Iris pigment epithelial cell (primary cell): Measurements from ENCODE around the gene STK35.
"Not testable (repeated sequence)": the region's sequence is repeated elsewhere in the genome, so short reads cannot be mapped to it uniquely, and the experiment has no call there.

Experiments used
- DNase-seq: peaks from one replicate; pipeline ENCODE4 v3.0.0-alpha.2; 2011; ENCODE audit warnings: low read depth

The STK35 gene

DNA sequence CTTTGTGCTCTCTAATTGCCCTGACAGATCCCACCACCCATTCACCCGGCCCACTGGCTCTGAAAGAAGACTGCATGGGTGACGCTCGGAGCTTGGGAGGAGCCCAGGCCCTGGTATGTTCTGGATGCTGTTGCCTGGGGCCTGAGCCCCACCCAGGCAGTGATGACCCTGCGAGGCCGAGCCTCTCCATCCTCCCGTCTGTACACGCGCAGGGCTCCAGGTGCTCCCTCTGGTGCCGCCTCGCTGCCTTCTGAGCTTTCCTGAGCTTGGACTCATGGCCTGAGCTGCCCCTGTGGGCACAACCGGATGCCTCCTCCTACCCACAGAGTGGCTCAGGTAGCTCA lies 61.2 kb downstream of the STK35 start:
- DNase-seq: no peak

DNA sequence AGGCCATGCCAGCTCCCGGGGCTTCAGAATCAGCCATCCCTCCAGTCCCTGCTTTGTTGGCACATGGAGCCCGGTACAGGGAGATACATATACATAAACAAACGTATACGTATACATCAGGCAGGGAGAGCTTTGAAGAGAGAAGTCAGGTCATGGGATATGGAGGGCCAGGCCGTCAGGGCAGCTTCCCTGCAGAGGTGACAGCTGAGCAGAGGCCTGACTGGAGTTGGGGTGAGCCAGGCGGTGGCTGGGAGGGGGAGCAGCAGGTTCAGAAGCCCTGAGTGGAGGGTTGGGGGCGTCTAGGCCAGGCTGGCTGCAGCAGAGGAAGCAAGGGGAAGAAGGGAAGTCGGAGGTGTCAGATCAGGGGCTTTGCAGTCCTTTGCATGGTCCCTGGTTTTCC lies 61.7 kb downstream of the STK35 start:
- DNase-seq: no peak

DNA sequence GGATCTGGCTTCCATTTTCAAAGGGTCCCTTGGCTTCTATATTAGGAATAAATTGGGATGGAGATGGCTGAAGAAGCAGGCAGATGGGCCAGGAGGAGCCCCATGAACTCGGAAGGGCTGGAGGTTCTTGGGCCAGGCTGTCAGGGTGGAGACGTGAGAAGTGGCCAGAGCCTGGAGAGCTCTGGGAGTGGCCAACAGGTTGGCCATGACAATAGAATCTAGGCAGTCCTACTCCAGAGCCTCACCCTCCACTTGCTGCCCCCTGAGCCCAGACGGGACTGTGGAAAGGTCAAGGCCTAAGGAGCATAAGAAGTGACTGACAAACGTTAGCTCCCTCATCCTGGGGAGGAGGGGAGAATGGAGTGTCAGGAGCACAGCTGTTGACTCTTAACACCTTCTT lies 62.1 kb downstream of the STK35 start:
- no peak for DNase-seq

DNA sequence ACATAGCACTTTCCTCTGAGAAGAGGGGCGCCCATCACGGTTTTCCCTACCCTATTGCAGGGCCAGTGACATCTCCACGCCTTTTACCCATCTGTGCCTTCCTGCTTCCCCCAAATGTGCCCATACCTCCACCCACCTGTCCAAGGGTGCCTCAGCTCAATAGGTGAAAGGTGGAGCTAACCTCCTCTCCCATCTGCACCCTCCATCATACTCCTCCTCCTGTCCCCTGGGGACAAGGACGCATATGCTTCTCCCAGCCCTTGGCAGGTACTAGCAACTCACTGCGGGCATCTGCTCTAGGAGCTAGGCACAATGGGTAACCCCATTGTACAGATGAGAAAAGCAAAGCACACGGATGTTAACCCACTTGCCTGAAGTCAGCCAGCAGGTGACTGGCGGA lies 62.8 kb downstream of the STK35 start:
- no peak for DNase-seq

DNA sequence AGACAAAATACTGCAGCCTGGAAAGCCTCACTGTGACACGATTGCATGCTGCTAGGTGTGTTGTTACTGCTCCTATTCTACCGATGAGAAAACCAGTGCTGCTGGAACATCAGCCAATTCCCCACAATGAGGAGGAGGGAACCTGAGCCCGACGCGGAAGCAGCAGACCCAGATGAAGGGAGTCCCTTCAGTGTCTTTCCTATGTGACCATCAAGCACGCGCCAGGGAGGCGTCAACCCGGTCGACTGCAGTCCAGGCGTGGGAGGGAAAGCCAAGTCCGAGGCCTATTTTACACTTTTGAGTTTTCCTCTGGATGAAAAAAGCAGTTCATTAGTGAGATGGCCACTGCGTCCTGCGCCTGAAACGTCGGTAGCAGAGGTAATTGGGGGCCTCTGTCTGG lies 63.3 kb downstream of the STK35 start:
- no peak for DNase-seq

DNA sequence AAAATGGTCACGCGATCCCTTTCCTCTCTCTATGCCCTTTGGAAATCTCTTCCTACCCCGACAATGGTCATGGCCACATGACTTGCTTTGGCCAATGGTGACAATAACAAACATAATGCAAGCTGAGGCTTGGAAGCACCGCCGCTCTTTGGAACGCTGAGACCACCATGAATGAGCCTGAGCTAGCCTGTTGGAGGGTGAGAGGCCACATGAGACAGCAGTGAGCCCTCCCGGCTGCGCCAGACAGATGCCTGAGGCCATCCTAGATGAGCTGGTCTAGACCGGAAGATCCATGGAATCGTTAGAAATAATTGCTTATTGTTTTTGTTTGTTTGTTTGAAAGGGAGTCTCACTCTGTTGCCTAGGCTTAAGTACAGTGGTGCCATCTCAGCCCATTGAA lies 64.2 kb downstream of the STK35 start:
- DNase-seq: no peak

DNA sequence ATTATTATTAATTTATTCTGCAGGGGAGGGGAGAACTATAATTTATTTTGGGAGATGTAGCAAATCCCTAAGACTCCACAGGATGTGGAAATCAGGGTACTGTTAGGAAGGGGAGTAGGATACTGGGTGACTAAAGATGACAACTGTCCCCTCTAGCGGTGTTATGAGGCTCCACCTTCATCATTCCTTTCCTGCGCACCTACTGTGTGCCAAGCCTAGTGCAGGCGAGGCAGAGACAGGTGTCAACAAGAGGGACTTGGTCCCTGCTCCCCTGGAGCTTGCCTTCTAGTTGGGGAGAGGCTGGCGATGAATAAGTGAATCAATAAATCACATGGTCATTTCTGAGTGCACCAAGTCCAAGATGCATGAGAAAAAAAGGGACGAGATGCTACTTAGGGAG lies 65.5 kb downstream of the STK35 start:
- DNase-seq: no peak

DNA sequence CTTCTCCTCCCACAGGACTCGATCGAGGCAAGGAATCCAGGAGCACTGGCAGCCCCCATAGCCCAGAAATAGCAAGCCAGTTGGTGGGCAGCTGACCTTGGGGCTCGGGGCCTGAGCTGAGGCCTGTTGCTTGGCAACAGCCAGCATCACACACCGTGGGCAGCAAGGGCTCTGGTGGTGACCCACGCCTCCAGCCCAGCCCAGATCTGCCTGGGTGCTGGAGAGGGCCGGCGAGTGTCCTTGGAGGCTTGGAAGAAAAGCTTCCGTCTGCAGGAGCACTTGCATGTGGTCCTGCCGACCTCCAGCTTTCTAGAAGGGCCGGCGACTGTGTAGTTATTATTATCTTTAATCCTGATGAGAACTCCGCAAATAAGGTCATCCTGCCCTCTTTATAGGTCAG lies 67.3 kb downstream of the STK35 start:
- DNase-seq: no peak

DNA sequence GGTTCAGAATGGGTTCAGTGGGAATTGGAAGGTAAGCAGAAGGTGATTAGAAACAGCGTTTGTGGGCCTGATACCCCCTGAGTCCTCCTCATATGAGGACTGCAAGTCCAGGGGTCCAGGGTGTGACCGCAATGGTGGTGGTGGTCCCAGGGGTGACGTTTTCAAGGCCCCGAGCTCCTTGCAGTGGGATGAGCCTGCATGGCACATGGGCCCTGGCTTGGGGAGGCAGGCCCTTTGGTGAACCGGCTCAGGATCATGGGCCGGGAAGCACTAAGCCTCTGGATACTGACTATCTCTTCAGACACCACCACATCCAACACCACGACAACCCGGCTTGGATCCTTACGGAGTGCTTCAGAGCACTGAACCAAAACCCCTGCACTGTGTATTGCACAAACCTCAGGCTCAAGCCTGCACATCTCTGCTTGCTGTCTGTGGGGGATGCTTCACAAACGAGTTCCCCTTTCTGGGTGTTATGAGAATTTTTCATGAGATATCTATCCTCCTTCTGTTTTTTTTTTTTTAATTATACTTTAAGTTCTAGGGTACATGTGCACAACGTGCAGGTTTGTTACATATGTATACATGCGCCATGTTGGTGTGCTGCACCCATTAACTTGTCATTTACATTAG lies 67.9 kb downstream of the STK35 start:
- no peak for DNase-seq

DNA sequence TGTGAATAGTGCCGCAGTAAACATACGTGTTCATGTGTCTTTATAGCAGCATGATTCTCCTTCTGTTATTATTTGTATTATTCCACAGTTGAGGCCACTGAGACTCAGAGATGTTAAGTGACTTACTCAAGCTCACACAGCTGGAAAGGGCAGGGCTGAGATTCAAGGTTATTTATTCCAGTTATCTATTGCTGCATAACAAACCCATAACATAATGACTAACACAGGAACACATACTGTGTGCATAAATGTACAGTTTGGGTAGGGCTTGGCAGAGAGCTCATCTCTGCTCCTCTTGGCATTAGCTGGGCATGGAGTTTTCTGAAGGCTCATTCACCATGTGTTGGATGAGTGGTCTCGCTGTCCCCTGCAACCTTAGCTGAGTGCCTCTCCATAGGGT lies 68.8 kb downstream of the STK35 start:
- DNase-seq: no peak

DNA sequence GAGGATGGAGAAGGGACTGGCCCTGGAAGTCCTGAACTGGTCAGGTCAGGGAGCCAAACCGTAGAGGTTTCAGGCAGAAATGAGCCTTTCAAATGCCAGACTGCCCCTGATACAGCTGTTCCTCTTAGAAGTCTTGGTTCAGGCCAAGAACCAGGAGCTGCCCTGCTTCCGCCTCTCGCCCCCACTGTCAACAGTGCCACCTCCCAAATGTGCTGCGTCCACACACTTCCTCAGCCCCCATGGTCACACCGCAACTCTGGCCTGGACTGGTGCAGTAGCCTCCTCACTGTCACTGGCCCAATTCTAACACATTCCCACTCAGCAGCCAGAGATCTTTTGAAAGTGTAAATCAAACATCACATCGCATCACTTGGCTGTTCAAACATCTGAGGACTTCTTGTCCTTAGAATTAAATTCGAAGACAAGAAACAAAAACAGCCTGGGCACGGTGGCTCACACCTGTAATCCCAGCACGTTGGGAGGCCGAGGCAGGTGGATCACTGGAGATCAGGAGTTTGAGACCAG lies 69.7 kb downstream of the STK35 start:
- DNase-seq: no peak

DNA sequence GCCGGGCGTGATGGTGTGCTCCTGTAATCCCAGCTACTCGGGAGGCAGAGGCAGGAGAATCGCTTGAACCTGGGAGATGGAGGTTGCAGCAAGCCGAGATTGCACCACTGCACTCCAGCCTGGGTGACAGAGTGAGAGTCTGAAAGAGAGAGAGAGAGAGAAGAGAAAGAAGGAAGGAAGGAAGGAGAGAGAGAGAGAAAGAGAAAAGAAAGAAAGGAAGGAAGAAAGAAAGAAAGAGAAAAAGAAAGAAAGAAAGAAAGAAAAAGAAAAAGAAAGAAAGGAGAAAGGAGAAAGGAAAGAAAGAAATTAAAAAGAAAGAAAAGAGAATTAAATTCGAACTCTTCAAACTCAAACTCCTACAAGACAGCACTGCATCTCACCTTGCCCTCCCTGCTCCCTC lies 70.2 kb downstream of the STK35 start:
- DNase-seq: not testable (repeated sequence)

DNA sequence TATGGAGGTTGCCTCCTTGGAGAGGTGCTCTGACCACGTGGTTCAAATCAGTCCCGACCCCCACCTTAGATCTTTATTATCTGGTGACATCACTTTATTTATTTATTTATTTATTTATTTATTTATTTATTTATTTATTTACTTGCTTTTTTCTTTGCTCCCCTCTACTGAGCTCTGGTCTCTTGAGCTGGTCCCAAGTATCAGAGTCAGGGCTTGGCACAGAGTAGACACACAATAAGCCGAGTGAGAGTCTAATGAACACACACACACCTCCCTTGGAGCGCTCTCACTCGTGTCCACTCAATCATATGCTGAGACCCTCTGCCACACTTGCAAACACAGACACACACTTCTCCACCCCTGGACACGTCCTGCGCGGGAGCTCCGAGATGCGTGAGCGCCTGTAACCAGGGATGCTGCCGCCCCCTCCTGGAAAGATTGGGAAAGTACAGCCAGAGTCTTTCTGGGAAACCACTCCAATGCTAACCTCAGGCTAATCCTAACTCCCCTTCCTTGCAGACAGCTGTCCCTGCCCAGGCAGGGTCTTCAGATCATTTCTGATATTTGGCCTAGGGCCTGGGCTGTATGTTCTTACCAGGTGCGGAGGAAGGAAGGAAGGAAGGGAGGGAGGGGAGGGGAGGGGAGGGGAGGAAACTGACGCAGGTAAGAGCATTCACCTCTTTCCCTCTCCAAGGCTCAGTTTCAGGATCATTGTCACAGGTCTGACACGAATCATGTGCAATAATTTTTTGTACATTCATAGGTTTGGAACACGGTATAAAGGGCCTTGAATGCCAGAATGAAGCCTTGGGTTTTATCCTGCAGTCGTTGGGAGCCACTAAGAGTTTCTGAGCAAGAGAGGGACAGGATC lies 70.9 kb downstream of the STK35 start:
- peak; percentile 46 for DNase-seq

DNA sequence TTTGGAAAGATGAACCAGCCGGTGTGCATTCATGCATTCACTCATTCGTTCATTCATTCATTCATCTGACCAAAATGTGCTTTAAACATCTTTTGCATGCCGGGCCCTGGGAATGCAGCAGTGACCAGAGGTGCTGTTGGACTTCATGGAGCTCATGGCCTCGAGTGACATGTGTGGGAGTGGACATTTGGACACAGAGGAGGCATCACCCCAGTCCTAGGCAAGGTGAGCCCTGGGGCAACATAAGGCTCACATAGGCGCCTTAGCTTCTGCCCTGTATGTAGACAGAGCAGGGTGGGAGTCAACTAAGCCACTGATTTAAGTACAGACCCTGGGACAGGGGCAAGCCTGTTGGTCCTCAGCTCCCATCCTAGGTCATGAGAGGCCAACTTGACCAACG lies 71.6 kb downstream of the STK35 start:
- DNase-seq: no peak

DNA sequence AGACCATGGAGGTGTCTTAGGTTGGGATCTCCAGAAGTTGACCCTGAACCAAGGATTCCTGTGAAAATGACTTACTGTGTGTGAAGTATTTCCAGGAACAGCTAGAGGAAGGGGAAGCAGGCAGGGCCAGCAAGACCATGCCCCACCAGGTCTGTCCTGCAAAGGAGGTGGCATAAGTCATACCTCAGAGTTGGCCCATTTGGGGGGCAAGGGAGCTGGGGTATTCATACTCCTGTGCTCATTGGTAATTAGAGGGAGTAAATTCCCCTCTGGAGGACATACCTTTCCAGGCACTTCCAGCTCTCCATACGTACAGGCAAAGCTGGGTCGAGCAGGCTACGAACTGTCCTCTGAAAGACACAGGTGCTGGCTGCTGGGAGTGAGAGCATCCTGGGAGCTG lies 72.4 kb downstream of the STK35 start:
- DNase-seq: no peak

DNA sequence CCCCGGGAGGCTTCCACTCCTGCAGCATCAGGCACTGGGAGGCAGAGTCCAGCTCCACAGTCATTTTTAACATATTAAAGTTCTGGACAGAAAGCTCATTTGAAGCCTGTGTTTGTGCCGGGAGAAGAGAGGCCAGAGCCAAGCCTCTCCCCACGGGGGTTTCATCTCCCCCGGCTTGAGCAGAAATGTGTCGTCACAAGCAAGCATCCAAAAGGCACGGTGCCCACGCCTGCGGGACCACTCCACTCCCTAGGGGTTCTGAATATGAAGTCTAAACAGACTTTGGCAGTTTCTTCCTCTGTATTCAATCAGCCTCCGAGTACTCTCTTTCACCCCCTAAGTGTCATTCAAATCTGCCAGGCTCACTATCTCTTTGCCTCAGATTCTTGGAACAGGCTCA lies 75.3 kb downstream of the STK35 start:
- no peak for DNase-seq

DNA sequence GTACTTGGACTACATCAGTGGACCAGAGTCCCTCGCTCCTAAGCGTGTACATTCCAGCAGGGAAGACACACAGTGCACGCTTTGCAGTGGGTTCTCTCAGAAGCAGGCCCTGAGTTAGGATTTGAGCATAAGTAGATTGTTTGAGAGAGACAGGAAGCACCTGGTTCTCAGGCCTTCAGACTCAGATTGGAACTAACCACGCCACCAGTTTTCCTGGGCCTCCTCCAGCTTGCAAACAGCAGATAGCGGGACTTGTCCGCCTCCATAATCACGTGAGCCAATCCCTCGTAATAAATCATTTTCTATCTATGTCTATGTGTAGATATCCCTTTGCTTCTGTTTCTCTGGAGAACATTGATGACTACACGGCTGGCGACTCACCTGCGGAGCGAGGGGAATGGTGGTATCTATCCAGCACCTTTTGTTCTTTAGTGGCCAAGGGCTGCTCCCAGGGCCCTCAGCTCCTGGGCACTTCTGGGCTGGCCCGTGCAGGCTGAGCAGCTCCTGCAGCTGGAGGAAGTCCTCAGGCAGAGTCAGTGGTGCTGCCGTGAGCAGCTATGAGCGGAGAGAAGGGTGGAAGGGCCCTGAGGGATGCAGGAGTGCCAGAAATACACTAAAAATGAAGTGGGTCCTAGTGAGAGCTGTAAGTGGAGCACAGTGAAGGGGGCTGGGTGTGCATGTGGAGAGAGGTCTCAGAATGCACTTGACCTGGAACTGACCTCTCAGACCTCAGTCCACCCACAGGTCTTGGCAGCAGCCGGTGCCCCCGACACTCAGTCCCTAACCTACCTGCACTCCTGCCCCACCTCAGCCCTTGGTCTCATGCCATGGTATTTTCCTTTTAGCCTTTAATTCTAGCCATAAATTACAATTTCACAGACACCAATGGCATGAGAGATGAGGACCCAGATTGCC lies 76.9 kb downstream of the STK35 start:
- no peak for DNase-seq

DNA sequence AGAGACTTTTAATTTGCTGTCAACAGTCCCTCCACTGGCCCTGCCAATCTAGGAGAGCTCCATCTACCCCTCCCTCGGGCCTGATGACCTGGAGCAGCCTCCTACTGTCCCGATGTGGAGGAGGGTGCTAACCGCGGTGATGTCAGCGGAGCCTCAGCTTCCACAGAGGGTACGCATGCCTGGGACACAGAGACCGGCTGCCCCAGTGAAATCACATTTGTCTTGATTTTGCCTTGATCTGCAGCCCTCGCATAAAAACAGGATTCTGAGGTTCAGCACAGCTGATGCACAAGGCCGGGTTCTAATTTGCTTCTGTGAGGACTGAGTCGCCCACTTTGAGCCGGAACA lies 77.6 kb downstream of the STK35 start:
- DNase-seq: no peak

DNA sequence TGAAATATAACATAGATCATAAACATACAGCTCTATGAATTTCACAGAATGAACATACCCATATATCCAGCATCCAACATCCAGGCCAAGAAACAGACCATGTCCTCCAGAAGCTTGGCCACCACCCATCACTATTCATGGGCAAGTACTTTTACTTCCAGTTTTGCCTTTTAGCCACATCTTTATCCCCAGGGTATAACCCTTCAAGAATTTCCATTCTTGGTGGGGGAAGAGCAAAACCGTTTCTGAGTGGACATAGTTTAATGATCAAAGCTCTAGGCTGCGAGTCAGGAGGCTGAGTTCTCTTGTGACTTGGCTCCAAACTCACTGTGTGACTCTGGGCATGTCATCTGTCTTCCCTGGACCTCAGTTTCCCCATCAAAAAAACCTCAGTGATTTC lies 78.3 kb downstream of the STK35 start:
- no peak for DNase-seq

DNA sequence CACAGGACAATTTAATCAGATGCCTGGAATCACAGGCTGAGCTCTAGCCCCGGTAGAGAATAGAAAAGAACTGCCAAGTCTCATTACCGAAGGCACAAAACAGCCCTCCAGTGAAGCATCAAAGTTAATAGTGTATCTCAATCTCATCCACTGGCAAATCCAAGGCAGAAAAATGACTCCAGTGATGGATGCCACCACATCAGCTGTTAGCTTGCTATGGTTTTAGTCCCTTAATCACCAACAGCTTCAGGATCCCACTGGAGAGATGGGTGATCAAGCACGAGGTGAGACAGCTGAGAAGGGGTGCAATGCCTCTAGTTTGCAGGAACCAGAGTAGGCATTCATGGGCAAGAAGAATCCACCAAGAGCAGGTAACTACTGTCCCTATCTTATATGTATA lies 81.8 kb downstream of the STK35 start:
- DNase-seq: no peak

DNA sequence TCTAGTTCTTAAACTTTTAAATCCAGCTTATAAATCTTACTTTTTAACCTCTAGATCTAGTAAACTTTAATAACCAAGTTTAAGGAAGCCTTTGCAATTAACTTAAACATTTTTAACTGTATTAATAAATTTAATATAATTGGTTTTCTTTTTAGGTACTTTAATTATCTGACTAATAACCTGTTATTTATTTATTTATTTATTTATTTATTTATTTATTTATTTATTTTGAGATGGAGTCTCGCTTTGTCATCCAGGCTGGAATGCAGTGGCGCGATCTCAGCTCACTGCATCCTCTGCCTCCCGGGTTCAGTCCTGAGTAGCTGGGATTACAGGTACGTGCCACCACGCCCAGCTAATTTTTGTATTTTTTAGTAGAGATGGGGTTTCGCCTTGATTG lies 83.3 kb downstream of the STK35 start:
- DNase-seq: not testable (repeated sequence)

DNA sequence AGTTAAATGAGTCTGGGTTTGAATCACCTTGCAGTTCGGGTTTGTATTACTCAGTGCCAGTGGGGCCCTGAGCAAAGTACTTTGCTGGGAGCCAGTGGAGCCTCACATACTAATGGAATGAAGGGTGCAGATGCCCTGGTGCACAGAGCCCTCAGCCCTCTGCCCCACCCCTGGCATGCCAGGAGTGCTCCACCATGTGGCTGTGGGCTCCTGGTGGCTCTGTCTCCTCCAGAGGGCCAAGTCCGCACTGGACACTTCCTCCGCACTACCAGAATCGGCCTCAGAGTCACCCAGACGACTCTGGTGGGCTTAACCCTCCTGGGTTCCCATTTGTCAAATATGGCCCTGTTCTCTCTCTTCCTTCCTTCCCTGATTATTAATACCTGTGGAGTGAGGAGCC lies 94.0 kb downstream of the STK35 start:
- DNase-seq: no peak

DNA sequence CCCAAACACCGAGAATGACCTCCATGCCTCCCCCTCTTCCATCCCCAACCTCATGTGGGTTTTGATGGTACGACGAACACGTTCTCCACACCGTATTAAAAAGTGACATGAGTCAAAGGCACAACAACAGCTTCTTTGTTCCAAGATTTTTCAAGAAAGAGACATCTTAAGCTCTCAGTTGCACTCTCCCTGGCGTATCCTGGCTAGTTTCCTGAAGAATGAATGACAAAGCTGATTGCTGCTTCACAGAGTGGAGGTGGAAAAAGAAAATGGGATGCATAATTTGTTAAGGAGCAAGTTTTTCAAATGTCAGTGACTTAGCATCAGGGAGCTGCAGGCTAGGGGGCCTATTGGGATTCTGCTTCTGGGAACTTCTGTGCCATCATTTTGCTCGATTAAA lies 95.5 kb downstream of the STK35 start:
- no peak for DNase-seq
